Measurements from ENCODE around the gene G6PC3.

The G6PC3 gene

GRCh38 chr17:44120851-44121605, 50.5 kb downstream of the G6PC3 start:
- no peak overlapping the region for H3K4me3 ChIP-seq (ENCODE audit: low read length)
- no peak for DNase-seq (ENCODE audit: low read depth)
- TF ChIP-seq CTCF (conservative IDR thresholded peaks at IDR 0.05; ENCODE audit: low read depth, low read length): no peak

- H3K4me3 ChIP-seq (ENCODE audit: low read length): peak overlapping the region; percentile 82
- no peak for DNase-seq (ENCODE audit: low read depth)
- no peak for TF ChIP-seq CTCF (conservative IDR thresholded peaks at IDR 0.05; ENCODE audit: low read depth, low read length)
Measured at GRCh38 chr17:44121997-44122815, 51.7 kb downstream of the G6PC3 start.

GRCh38 chr17:44122816-44123355, 52.4 kb downstream of the G6PC3 start:
- DNase-seq (ENCODE audit: low read depth): no peak
- TF ChIP-seq CTCF (conservative IDR thresholded peaks at IDR 0.05; ENCODE audit: low read depth, low read length): no peak
- peak overlapping the region; percentile 82 for H3K4me3 ChIP-seq (ENCODE audit: low read length)

- peak; percentile 80 for DNase-seq (ENCODE audit: low read depth)
- TF ChIP-seq CTCF (conservative IDR thresholded peaks at IDR 0.05; ENCODE audit: low read depth, low read length): peak; percentile 64
- peak within 1 kb of the TSS; percentile 82 for H3K4me3 ChIP-seq (ENCODE audit: low read length)
Measured at GRCh38 chr17:44123356-44124117, 53.0 kb downstream of the G6PC3 start, which contains the start of gene HDAC5. Gene HDAC5, minus strand, starts transcription at chr17:44123641. Its CDS starts 6,126 bp downstream, at chr17:44117515.

- peak overlapping the region; percentile 82 for H3K4me3 ChIP-seq (ENCODE audit: low read length)
- no peak for DNase-seq (ENCODE audit: low read depth)
- TF ChIP-seq CTCF (conservative IDR thresholded peaks at IDR 0.05; ENCODE audit: low read depth, low read length): no peak
Measured at GRCh38 chr17:44124118-44124438, 53.5 kb downstream of the G6PC3 start.

All from retinal pigment epithelial cell (primary cell).